22Rv1 (cell line): ENCODE data around the gene EMID1.

Experiments
- CTCF ChIP-seq: fragments of 450-650 bp; IDR thresholded peaks from 2 replicates; pipeline ENCODE4 v1.5.1; 2017; ENCODE audit warnings: mild to moderate bottlenecking
- ZFX ChIP-seq: fragments of 450-650 bp; IDR thresholded peaks from 2 replicates; pipeline ENCODE4 v1.6.1; 2017; ENCODE audit warnings: antibody characterized with exemption, borderline replicate concordance

GRCh38 chr22:29268511-29269229 is 63.0 kb downstream of the EMID1 start:
- TF ChIP-seq CTCF: no peak
- TF ChIP-seq ZFX: no peak
